GM11168 (cell line): ENCODE data around the gene ANO8.

Experiments
- in situ Hi-C: fragments of 300-500 bp; cut with MboI; formaldehyde crosslinking; loops from one replicate; pipeline ENCODE4 v1.12.0; 2022; ENCODE audit warnings: low sequenced_read_pairs; ENCODE audit not compliant: unreplicated experiment

The ANO8 gene

DNA sequence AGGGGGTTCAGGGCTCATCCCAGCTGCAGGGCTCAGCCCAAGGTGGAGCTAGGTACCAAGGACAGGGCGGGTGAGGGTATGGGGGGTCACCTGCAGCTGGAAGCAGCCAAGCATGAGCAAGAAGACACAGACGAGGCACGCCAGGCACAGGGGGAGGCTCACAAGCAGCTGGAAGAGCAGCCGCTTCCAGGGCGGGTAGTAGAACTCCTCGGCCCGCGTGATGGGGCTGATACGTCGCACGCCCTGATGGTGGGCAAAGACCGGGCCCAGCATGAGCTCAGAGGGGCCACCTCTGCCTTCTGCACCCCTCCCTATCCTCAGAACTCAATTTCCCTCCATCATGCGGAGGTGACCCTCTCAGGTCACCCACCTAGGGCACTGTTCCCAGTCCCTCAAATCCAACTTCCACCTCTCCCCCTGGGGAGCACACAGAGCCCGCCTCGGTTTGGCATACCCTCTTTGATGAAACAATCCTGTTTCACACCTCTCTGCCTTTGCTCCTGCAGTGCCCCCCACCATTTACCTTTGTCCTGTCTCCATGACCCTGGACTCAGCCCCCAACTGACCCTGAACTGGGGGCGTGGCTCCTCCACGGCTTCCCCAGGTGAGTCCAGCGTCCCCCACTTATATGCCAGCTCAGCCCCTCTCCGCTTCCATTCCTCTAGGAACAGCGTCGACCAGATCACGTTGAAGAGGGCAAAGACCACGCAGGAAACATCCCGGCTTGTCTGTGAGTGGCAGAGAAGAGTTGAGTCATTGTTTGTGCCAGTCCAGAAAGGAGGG, 4.2 kb downstream of the ANO8 start:
- in situ Hi-C loops, result no loop called here

DNA sequence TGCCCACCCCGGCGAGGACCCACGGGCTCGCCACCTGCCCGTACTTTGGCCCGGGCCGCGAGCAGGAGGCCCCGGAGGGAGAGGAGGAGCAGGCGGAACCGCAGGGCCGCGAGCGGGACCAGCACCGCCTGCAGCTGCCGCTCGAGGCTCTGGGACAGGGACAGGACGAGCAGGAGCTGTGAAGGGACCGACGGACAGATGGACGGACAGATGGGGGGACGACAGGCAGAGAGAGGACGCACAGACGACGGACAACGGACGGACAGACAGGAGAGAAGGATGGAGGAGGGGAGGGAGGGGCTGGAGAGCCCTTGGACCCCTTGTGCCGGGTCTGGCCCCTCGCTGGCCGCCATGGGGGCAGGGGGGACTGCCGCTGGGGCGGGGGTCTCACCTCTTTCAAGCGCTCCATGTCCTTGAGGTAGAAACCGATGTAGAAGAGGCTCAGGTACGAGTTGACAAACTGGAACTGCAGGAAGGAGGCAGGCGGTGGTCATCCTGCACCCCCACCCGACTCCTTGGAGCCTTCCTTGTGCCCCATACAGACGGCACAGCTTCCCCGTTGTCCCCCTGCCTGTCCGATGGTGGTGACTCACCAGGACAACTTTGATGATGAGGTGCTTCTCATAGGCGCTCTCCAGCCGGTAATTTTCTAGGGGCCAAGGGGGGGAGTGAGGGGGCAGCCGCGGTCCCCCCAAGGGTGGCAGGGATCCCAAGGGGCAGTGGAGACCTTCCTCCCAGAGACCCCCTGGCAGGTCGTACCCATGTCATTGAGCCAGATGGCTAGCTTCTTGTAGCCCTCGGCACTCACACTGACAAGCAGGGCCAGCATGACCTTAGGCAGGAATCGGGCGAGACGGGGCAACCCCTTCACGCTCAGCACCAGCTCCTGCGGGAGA, 5.0 kb downstream of the ANO8 start:
- in situ Hi-C loops, result no loop called here

DNA sequence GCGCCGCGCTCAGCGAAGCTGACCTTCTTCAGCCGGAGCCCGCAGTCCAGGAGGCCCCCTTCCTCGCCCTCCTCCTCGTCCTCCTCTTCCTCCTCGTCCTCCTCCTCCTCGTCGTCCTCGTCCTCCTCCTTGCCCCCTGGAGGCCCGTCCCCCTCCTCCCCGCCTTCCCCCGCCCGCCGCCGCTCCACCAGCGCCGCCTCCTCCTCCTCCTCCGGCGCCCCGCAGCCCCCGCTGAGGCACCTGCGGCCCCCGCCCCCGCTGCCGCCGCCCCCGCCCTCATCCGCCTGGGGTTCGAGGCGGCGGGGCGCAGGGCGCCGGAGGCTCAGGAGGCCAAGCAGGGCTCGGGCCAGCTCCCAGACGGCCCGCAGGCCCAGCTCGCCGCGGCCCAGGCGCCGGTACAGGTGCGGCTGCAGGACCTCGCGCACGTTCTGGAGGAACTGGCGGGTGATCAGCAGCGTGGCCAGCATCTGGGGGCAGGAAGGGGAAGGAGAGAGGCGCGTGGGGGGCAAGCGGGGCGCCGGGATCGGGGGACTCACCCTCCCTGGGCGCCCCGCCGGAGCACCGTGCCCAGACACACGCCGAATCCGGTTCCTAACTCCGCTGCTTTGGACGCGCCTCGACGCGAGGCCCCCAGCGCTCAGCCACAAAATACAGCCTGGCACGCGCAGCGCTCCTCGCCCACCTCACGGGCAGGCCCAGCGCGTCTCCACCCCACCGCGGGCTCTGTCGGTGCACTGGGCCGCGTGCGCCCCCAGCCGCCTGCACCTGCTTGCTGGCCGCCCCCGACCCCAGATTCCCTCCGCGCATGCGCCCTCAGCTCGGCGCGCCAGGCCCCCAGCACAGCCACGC, 5.9 kb downstream of the ANO8 start:
- in situ Hi-C loops, result no loop called here

DNA sequence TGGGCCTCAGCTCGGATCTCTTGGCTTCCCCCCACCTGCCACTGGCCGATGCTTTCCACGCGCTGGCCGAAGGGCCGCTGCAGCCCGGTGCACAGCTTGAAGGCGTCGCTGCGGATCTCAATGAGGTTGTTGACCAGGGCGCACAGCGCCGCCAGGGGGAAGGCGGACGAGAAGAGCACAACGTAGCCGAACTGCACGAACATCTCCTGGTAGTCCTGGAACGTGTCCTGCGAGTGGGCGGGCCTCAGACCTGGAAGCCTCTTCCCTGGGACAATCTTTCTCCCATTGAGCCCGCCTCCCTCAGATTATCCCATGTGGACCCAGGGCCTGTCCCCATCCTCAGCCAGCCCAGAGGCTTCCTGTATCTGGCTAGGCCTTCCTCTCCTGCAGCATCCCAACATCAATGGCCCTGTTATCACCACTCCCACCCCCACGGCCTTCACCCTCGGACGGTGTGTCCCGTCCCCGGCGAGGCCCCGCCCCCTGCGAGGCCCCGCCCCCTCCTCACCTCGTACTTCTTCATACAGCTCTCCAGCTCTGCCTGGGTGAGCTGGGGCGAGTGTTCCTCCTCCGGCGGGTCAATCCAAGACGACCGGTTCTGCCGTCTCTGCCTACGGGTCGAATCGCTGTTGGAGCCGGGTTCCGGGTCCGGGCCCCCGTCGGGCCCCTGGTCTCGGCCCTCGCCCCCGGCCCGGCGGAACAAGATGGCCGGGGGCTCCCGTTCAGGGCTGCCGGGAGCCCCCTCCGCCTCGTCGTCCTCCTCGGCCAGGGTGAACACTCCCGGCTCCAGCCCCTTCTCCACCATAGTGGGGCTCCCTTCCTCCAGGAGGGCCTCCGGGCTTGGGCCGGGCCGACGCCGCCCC, 6.8 kb downstream of the ANO8 start:
- in situ Hi-C loops, result no loop called here

DNA sequence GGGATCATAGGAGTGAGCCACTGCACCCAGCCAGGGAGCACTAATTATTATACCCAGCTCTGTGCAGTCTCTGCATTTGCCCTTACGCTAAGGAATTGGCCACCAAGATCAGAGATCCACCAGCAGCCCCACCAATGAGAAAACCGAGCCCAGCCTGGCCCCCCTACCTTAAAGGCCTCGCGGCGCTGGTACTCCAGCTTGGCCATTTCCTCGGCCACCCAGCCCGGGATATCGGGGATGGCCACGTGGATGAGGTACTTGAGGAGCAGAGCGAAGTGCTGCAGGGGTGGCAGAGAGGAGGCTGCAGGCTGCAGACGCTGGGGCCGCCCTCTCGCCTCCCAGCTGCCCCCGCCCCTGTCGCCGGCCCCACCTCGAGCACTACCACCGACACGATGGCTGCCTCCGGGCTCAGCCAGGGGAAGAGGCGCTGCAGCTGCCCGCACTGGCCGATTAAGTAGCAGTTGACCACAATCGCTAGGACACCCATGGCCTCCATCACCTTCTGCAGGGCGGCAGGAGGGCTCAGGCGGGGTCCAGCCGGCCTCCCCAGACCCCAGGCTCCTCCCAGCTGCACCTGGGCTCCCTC, 7.5 kb downstream of the ANO8 start:
- in situ Hi-C loops, result no loop called here

DNA sequence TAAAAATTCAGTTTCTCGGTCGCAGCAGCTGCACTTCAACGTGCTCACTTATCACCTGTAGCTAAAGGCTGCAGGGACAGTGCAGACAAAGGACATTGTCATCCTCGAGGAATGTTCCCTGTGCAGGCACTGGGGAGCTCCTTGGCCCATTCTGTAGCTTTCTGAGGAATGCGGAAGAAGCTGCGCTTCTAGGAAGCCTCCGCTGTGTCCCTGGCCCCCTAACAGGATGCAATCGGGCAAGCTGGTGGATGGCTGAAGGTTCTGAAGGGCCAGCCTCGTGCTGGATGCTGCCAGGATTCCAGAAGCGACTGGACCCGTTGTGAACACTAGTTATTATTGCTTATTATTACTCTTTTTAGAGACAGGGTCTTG, 8.1 kb downstream of the ANO8 start:
- in situ Hi-C loops, result no loop called here

DNA sequence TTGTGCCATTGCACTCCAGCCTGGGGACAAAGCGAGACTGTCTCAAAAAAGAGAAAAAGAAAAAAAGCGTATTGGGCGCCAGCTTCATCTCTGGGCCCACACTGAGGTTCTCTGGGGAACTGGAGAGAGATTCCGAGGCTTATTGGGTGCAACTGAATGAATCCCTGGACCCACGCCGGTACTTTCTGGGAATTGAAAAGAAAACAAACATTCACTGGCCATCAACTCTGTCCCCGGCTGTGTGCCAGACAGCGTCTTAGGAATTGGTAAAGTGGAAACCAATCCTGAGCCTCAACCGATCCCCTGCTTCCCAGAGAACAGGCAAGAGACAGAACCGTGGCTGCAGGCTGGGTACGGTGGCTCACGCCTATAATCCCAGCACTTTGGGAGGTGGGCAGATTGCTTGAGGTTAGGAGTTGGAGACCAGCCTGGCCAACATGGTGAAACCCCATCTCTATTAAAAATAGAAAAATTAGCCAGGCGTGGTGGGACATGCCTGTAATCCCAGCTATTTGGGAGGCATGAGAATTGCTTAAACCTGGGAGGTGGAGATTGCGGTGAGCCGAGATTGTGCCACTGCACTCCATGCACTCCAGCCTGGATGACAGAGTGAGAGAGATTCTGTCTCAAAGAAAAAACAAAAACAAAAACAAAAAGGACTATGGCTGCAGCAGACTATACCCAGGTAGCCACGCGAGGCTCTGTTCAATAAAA, 8.6 kb downstream of the ANO8 start:
- in situ Hi-C loops, result no loop called here

DNA sequence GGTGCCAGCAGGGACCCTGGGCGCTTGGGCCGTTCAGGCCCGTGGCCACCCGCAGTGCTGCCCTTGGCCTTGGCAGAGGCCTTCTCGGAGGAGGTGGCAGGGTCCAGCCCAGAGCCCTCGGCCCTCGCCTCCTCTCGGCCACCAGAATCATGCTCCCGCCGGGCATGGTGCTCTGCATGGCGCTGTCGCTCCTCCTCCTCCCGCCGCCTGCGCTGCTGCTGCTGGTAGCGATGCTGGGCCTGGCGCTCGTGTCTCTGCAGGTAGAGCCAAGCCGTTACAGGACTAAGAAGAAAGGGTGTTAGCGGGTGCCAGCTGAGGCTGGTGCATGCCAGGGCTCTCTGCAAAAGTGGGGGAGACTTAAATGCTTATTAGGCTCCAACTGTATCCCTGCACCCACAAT, 9.5 kb downstream of the ANO8 start:
- in situ Hi-C loops, result no loop called here

DNA sequence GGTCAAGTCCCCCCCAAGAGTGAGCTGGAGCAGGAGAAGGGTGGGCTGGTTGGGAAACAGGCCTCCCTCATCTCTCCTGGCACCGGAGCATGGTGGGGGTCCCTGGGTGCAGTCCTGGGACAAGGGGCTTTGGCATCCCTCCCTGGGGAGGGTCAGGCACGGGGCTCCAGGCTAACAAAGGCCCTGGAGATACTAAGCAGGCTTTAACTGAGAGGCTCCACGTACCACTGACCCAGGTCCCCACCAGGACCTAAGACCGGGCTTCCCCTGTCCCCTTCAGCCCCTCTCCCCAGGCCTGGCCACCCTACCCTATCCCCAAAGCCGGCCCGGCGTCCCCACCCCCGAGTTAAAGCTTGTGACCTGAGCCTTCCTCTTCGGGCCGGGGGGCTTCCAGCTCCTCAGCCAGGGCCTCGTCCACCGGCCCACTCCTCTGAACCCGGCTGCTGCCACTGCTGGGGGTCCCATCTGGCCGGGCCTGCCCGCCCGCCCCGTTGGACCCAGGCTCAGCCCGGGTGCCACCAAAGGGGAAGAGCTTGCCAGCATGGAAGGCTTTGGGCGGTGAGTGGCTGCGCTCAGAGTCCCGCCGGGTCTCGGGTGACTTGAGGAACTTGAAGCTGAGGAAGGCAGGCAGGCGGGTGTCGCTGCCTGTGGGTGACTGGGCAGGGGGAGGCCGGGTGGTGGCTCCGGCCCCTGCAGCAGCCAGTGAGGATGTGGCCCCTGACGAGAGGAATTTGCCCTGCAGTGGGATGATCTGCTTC, 10.1 kb downstream of the ANO8 start:
- in situ Hi-C loops, result no loop called here

DNA sequence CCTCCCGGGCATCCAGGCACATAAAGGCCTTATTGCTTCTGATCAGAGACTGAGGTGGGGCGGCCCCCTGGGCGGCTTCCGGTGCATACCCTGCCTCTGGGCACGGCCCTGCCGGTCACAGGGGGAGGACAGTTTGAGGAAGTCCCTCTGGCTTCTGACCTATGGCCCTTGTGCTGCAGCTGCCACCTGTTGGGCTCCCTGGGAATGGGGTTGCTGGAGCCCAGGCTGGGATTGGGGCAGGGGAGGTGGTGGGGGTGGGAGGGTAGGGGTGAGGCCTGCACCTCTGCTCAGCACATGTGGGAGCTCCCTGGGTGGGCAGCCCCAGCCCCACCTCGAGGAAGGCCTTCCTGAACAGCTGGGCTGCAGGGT, 10.7 kb downstream of the ANO8 start:
- in situ Hi-C loops, result no loop called here

DNA sequence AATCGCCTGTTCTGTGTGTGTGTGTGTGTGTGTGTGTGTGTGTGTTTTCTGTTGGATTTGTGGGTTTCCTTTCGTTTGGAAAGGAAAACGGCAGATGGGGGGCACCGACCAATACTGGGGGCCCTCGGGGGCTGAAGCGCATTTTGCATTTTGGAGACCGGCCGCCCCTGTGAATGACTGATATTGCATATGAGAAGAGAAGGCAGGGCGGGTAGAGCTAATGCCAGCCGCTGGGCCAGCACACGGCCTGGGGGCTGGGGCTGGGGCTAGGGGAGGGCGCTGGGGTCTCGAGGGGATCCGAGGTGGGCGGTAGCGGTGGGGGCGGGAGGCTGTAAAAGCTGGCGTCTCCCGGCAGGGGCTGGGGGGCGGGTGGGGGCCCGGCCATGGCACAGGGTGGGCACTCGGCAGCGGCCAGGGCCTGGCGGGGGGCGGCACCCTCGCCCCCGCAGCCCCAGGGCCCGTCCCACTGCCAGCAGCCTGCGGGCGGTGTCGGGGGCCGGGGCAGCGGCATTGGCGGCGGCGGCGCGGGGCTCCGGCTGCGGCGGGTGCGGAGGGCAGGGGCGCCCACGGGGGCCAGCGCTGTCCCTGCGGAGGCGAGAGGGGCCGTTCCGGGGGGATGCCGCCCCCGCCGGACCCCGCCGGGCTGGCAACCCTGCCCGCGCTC, 11.2 kb downstream of the ANO8 start:
- in situ Hi-C loops, result no loop called here

DNA sequence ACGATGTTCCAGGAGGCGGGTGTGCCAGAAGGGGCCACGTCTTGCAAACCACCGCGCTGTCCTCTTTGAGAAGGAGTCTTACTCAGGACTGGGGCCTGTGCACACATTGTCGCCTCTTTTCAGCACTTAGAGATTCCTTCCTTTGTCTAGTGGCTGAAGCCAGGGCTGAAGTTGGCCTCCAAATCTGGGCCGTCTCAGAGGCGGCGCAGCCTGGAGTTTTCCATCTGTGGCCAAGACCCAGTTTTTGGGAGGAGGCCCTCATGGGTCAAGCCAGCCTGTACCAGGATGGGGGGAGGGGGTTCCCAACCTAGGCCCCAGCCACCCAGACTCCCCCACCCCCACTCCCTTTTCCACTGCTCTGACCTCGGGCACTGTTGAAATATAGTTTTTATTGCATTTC, 11.8 kb downstream of the ANO8 start:
- in situ Hi-C loops, result no loop called here

DNA sequence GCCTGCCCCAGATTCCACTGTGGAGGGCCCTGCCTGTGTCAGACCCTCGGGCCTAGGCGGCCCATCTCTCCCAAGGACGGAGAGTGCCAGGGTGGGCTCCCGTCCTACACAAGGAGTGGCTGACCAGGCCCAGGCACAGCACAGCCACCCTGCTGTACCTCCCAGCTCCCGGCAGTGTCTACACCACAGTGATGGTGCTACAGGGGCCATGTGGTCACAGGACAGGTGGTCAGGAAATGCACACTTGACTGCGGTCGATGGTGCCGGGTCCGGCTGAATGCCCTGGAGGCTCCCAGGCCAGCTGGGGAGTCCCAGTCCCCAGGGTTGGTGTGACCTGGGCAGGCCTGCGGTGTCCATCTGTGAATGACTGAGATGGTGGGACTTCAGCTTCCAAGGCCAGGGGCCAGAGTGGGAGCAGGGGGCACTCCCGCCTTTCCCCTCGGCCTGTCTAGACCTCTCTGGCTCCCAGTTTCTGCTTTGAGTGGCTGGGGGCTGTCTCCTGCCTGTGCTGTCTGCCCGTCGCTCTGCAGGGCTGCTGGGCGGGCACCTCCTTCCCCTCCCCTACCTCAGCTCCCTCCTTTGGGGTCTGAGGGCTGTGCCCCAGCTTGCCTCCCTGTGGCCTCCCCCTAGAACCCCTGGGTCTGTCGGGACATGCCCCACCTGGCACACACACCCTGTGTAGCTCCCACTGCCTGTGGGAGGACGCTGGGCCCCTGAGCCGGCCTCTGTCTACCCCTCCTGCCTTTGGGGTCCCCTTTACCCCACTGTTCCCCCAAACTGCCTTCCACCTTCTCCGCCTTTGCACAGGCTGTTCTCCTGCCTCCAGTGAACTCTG, 12.8 kb downstream of the ANO8 start:
- in situ Hi-C loops, result no loop called here

DNA sequence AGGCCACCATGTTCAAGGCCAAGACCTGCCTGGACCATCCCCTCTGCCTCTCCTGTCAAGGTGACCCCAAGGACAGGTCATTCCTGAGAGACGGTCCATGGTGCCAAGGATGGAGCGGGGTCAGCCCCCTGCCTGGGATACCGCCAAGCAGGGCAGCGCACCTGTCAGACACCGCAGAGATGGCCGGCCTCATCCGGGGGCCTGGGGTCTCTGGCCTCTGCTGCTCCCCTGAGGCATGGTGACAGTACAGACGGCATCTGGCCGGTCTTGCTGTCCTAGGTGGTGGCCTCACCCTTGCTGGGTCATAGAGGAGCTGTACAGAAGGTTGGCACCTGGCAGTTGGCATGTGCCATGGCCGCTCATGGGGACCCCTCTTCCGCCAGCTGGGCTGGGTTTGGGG, 14.2 kb downstream of the ANO8 start:
- in situ Hi-C loops, result no loop called here

DNA sequence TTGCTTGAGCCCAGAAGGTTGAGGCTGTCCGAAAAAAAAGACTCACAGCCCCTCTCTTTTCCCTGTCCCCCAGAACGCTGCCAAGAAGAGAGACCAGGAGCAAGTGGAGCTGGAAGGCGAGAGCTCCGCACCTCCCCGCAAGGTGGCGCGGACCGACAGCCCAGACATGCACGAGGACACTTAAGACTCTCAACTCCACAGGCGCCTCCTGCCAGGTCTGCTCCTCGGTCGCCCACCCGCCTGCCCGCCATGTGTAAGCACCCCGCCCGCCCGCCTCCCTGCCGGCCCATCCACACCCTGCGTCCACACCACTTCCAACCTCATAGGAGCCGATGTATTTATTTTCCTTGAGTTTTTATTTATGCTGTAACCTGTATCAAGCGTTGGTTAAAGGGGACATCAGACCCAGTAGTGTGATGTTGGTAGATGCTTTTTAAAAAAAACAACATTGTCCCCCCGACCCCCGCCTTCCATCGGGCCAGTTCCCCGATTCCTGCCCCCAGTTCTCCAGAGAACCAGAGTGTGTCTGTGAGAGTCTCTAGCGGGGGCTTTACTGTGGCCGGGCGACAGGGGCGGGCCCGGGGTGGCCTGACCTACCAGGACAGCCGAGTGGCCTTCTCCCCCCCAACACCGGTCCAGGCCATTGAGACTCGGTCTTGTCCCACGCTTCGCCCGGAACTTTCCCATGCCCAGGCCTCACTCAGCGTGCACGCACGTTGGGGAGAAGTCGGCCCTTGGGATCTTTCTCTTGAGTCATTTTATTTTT, 15.0 kb downstream of the ANO8 start:
- in situ Hi-C loops, result no loop called here

DNA sequence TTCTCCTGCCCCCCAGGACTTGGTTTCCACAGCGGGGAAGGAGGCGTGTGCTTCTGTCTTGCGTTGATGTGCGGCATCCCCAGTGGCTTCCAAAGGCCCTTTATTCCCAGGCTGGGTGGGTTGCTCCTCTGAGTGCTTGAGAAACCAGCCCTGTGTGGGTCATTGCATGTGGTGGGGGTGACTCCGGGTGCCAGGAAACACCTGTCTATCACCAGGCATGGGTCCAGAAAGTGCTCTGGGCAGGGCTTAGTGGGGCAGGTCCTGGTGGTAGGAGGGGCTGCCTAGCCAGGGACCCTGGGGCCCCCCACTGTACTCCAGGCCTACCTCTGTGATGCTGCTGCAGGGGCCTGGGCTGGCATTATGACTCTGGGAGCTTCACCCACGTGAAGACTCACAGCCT, 15.7 kb downstream of the ANO8 start:
- in situ Hi-C loops, result no loop called here
